Retinal pigment epithelial cell (primary cell): ENCODE results near the gene PAPOLB.

Experiments
- DNase-seq: peaks from one replicate; pipeline ENCODE4 v3.0.0-alpha.2; 2010; ENCODE audit warnings: low read depth
- H3K4me3 ChIP-seq: 2 replicates; pipeline ENCODE4 v1.5.1; 2011; ENCODE audit warnings: mild to moderate bottlenecking, low read length, control low read depth, moderate library complexity
- TF ChIP-seq, protein P1 (sequence below): conservative IDR thresholded peaks from 2 replicates; pipeline ENCODE4 v1.5.1; 2011; ENCODE audit warnings: low read depth, low read length, control low read depth, inconsistent platforms

PAPOLB gene

DNA sequence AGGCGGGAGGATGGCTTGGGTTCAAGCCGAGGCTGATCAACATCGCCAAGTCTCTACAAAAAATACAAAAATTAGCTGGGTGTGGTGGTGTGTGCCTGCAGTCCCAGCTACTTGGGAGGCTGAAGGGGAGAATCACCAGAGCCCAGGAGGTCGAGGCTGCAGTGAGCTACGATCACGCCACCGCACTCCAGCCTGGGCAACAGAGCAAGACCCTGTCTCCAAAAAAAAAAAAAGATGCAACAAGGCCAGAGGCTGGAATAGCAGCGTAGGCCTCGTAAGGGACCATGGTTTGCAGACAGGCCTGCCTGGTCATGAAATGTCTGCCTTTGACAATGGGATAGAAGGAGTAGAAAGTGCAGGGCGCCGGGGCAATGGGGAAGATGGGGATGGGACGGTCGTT lies 20.0 kb downstream of the PAPOLB start:
- no peak for DNase-seq
- TF ChIP-seq, protein P1, sequence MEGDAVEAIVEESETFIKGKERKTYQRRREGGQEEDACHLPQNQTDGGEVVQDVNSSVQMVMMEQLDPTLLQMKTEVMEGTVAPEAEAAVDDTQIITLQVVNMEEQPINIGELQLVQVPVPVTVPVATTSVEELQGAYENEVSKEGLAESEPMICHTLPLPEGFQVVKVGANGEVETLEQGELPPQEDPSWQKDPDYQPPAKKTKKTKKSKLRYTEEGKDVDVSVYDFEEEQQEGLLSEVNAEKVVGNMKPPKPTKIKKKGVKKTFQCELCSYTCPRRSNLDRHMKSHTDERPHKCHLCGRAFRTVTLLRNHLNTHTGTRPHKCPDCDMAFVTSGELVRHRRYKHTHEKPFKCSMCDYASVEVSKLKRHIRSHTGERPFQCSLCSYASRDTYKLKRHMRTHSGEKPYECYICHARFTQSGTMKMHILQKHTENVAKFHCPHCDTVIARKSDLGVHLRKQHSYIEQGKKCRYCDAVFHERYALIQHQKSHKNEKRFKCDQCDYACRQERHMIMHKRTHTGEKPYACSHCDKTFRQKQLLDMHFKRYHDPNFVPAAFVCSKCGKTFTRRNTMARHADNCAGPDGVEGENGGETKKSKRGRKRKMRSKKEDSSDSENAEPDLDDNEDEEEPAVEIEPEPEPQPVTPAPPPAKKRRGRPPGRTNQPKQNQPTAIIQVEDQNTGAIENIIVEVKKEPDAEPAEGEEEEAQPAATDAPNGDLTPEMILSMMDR = no peak
- H3K4me3 ChIP-seq = no peak overlapping the region

DNA sequence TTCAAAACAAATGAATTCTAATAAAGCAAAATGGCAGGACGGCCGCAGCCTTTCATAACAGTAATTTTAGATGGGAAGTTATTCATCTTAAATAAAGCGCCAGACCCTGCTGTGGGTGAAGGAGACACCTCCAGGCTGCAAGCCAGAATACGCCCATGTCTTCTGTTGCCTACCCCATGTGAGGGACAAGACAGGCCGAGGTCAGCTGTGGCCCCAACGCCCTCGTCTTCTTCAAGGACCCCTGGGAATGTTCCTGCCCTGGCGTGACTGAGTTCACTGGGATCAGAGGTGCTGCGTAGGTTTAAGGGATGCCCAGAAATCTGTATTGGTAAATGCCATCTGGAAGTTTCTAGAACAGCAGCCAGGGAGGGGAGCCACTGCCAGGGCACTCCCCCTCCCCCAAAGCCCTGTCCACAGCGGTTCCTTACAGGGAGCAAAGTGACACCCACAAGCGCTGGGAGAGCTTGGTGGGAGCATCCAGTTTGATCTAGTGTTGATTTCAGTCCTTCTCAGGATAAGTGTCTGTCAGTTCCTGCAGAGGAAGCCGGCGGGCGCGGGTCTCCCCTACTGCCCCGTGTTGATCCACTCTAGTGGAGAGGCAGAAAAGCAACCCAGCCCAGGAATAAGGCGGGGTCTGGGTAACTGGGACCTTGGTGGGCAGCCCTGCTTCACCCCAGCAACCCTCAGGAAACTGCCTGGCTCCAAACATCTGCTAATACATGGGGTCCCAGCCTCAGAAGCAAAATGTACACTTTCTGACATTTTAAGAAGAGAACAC lies 20.6 kb downstream of the PAPOLB start:
- DNase-seq = no peak
- H3K4me3 ChIP-seq = no peak overlapping the region
- TF ChIP-seq, protein P1 = no peak

DNA sequence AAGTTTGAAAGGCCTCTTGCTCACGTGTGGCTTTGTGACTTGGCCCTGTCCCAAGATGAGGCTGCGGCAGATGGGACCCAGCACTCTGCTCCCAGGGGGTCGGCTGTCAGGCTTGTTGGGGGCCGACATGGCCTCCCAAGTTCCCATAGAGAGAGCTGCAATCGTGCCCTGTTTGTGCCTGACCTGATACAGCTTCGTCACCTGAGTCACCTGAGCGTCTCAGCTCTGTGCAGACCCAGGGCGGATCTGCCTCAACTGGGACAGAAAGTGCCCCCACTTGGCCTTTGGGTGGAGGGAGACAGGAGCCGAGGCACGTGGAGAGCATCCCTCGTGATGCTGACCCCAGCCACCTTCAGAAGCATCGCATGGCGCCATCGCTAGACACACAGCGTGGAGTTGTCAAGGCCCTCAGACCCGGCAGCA lies 21.7 kb downstream of the PAPOLB start:
- no peak overlapping the region for H3K4me3 ChIP-seq
- no peak for DNase-seq
- TF ChIP-seq, protein P1 = no peak

DNA sequence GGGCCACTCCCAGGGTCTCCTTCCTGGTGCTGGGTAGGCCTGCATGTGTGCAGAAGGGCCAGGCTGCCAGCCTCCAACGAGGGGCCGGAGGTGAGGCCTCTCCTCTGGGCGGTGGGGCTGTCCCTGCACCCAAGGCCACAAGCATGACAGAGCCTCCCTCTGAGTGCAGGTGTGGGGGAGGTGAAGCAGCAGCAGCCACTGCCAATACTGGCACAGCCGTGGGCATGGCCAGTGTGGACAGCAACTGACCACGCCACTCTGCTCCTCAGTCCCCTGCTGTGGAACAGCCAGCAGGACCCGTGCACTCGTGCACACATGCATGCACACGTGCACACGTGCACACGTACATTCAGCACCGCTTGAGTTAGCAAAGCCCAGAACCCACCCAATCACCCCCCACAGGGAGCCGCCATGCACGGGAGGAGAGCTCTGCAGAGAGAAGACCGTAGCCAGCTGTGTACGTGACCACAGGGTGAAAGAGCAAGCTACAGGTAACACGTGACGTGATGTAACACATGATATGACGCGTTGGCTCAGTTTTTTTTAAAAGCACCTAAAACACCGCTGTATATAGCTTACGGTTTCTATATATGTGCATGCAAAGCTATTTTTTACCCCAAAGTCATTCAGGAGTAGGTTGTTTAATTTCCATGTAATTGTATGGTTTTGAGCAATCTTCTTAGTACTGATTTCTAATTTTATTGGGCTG lies 23.1 kb downstream of the PAPOLB start:
- DNase-seq = no peak
- TF ChIP-seq, protein P1 = no peak
- no peak overlapping the region for H3K4me3 ChIP-seq

DNA sequence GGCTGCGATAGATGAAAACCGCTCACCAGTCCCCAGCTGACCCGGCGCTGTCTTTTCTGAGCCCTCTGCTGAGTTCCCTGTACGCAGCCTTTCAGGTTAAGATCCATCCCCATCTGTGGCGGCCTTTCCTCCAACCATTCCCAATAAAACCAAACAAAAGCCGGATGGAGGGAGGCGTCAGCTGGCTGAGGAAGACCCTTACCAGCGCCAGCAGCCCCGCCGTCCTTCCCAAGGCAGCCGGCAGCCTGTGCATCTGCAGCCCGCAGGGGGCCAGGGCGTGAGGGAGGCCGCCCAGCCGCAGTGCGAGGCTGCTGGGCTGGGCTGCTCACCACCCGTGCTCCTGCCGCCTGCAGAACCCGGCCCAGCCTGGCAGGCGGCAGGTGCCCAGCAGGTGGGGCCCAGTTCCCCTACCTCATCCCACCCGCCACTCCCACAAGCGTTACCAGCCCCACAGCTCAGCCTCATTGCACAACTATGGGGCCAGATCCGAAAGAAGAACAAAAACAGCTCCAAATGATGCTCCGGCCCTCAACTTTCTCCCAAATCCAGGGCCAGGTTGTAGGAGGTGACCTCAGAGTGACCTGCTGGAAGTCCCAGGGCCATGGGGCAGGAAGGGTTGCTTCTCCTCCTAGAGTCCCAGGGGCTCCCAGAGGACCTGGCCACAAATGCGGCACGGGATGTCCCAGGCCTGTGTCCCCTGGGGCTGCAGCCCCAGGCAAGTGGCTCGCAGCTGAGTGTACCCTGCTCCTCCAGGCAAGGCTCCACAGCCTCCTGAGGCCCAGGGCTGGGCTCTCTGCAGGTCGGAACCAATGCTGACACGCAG lies 23.8 kb downstream of the PAPOLB start:
- no peak overlapping the region for H3K4me3 ChIP-seq
- TF ChIP-seq, protein P1 = no peak
- no peak for DNase-seq

DNA sequence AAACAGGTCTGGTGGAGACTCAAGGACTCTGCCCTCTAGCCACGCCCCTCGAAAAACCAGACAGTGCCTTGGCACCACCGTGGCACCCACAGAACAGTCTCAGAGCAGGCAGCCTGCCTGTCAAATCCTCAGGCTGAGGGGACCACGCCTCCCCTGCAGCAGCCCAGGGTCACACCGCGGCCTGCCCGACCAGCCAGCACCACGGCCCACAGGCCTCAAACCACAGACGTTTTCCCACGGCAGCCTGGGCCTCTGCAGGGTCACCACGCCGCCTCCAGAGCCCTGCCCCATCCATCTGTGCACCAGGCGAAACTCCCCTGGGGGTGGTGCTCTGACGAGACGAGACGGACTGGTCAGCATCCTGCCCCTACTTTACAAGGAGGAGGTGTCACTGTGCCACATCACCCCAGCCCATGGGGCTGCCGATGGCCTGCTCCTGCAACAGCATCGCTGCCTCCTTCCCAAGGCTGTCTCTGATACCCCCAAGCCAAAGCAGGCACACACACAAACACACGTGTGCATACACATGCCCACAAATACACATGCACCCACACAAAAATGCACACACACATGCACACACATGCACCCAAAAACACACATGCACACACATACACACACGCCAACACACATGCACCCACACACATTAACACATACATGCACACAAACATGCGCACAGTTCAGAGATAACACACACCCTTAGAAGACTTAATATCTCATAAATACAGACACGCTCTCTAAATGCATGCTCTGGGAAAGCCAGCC lies 24.6 kb downstream of the PAPOLB start:
- DNase-seq = no peak
- no peak overlapping the region for H3K4me3 ChIP-seq
- TF ChIP-seq, protein P1 = no peak
